ENCODE results near the gene HSD11B1L. TPM values are rescaled to one million over a fixed set of nuclear protein-coding genes. Genes with fewer than 3 reads are reported as not detected.
"Not testable (repeated sequence)": the region's sequence is repeated elsewhere in the genome, so short reads cannot be mapped to it uniquely, and the experiment has no call there.

Gene HSD11B1L
- total RNA-seq, 1 donor from 2014 or later: 11.8 TPM

DNA sequence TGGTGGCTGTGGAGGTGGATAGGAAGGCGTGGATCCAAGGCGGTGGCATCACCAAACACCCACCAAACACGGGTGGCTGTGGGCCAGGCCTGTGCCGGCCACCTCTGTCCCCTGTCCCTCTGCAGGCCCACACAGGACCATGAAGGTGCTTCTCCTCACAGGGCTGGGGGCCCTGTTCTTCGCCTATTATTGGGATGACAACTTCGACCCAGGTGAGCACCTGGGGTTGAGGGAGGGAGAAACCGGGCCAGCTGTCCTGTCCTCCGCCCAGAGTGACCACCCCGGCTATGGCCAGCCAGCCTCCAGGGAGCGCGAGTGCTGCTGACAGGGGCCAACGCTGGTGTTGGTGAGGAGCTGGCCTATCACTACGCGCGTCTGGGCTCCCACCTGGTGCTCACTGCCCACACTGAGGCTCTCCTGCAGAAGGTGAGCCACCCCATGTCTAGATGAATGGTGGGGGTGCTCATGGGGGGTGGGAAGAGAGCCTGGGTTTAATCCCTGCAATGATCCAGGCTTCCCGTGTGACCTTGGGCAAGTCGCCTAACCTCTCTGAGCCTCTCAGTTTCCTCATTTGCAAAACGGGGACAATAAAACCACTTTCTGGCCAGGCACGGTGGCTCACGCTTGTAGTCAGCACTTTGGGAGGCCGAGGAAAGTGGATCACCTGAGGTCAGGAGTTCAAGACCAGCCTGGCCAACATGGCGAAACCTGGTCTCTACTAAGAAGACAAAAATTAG lies 4.0 kb downstream of the HSD11B1L start:
- Mint-ChIP-seq H3K4me3 (ENCODE audit: unreplicated experiment) (no peak overlapping the region), H3K36me3 (ENCODE audit: low read depth, unreplicated experiment) (peaks cover 14% of the 10 kb centered on the region), H3K27ac (ENCODE audit: unreplicated experiment) (no peak overlapping the region), H3K4me1 (ENCODE audit: unreplicated experiment) (peaks cover 17% of the 10 kb centered on the region), H3K27me3 (ENCODE audit: unreplicated experiment) (peaks cover 19% of the 10 kb centered on the region), H3K9me3 (ENCODE audit: unreplicated experiment) (no peaks in the 10 kb centered on the region)
- TF ChIP-seq, protein P1, sequence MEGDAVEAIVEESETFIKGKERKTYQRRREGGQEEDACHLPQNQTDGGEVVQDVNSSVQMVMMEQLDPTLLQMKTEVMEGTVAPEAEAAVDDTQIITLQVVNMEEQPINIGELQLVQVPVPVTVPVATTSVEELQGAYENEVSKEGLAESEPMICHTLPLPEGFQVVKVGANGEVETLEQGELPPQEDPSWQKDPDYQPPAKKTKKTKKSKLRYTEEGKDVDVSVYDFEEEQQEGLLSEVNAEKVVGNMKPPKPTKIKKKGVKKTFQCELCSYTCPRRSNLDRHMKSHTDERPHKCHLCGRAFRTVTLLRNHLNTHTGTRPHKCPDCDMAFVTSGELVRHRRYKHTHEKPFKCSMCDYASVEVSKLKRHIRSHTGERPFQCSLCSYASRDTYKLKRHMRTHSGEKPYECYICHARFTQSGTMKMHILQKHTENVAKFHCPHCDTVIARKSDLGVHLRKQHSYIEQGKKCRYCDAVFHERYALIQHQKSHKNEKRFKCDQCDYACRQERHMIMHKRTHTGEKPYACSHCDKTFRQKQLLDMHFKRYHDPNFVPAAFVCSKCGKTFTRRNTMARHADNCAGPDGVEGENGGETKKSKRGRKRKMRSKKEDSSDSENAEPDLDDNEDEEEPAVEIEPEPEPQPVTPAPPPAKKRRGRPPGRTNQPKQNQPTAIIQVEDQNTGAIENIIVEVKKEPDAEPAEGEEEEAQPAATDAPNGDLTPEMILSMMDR (IDR thresholded peaks at IDR 0.05; ENCODE audit: unreplicated experiment): no peak
- DNase-seq (ENCODE audit: low spot score): no peak

DNA sequence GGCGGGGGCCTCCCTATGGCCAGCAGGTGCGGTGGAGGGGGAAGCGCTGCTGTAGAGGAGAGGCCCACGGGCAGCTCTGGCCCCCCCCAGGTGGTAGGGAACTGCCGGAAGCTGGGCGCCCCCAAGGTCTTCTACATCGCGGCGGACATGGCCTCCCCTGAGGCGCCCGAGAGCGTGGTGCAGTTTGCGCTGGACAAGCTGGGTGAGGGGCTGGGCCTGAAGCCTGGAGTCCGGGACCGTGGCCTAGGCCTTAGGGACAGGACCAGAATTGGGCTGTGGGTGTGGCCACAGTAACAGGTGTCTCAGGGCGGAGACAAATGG lies 5.5 kb downstream of the HSD11B1L start:
- H3K36me3 Mint-ChIP-seq (ENCODE audit: low read depth, unreplicated experiment): peaks cover 18% of the 10 kb centered on the region
- peaks cover 24% of the 10 kb centered on the region for H3K4me1 Mint-ChIP-seq (ENCODE audit: unreplicated experiment)
- H3K27ac Mint-ChIP-seq (ENCODE audit: unreplicated experiment): no peak overlapping the region
- H3K4me3 Mint-ChIP-seq (ENCODE audit: unreplicated experiment): peak overlapping the region; percentile 80
- peaks cover 20% of the 10 kb centered on the region for H3K27me3 Mint-ChIP-seq (ENCODE audit: unreplicated experiment)
- H3K9me3 Mint-ChIP-seq (ENCODE audit: unreplicated experiment): no peaks in the 10 kb centered on the region
- no peak for DNase-seq (ENCODE audit: low spot score)
- TF ChIP-seq, protein P1 (IDR thresholded peaks at IDR 0.05; ENCODE audit: unreplicated experiment): no peak

DNA sequence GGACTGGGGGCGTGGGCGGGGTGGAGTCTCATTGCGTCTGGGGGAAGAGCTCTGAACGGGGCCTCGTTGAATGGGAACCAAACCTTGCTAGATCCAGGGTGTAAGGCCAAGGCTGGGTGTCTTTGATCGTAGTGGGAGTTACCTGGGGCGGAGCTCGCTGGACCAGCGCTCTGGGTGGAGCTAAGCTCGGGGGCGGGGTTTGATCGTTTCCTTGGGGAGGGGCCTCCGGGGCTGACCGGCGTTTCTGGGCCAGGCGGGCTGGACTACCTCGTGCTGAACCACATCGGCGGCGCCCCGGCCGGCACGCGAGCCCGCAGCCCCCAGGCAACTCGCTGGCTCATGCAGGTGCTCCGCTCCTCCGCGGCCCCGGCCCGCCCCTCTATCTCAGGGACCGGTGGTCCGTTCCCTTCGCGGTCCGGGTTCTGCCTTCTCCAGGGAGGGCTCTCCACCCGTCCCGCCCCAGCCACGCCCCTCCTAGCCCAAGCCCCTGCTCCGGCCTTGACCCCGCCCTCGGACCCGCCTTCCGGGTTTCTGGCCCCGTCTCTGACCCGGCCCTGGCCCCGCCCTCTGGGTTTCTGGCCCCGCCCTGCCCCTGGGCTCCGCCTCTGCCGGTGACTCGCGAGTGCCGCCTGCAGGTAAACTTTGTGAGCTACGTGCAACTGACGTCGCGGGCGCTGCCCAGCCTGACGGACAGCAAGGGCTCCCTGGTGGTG lies 6.0 kb downstream of the HSD11B1L start:
- Mint-ChIP-seq H3K27me3 (ENCODE audit: unreplicated experiment) (peaks cover 16% of the 10 kb centered on the region), H3K4me1 (ENCODE audit: unreplicated experiment) (peaks cover 19% of the 10 kb centered on the region), H3K36me3 (ENCODE audit: low read depth, unreplicated experiment) (peaks cover 13% of the 10 kb centered on the region), H3K4me3 (ENCODE audit: unreplicated experiment) (peak overlapping the region; percentile 80), H3K27ac (ENCODE audit: unreplicated experiment) (no peak overlapping the region), H3K9me3 (ENCODE audit: unreplicated experiment) (no peaks in the 10 kb centered on the region)
- TF ChIP-seq, protein P1 (IDR thresholded peaks at IDR 0.05; ENCODE audit: unreplicated experiment): peak; percentile 70
- peak; percentile 100 for DNase-seq (ENCODE audit: low spot score)

DNA sequence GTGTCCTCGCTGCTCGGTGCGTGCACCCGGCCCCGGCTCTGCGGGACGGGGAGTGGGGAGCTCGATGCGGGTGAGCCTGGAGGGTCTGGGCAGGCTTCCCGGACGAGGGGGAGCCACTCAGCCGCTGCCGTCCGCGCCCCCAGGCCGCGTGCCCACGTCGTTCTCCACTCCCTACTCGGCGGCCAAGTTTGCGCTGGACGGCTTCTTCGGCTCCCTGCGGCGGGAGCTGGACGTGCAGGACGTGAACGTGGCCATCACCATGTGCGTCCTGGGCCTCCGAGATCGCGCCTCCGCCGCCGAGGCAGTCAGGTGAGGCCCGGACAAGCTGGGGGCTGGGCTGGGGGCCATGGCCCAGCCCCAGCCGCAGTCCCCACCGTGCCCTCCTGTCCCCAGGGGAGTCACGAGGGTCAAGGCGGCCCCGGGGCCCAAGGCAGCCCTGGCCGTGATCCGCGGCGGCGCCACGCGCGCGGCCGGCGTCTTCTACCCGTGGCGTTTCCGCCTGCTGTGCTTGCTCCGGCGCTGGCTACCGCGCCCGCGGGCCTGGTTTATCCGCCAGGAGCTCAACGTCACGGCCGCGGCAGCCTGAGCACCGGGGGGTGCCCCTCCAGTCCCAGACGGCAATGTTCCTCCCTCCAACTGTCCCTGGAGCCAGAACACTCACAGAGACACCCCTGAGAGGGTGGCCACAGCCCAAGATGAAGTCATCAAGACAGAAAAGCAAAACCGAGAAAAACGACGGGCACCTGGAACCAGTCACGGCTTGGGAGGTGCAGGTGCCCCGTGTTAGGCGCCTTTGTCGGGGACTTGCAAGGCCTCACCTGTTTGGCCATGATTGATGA lies 6.8 kb downstream of the HSD11B1L start:
- Mint-ChIP-seq H3K36me3 (ENCODE audit: low read depth, unreplicated experiment) (peaks cover 15% of the 10 kb centered on the region), H3K9me3 (ENCODE audit: unreplicated experiment) (no peaks in the 10 kb centered on the region), H3K27me3 (ENCODE audit: unreplicated experiment) (peaks cover 10% of the 10 kb centered on the region), H3K27ac (ENCODE audit: unreplicated experiment) (no peak overlapping the region), H3K4me3 (ENCODE audit: unreplicated experiment) (no peak overlapping the region), H3K4me1 (ENCODE audit: unreplicated experiment) (peaks cover 14% of the 10 kb centered on the region)
- no peak for DNase-seq (ENCODE audit: low spot score)
- TF ChIP-seq, protein P1 (IDR thresholded peaks at IDR 0.05; ENCODE audit: unreplicated experiment): peak; percentile 25

DNA sequence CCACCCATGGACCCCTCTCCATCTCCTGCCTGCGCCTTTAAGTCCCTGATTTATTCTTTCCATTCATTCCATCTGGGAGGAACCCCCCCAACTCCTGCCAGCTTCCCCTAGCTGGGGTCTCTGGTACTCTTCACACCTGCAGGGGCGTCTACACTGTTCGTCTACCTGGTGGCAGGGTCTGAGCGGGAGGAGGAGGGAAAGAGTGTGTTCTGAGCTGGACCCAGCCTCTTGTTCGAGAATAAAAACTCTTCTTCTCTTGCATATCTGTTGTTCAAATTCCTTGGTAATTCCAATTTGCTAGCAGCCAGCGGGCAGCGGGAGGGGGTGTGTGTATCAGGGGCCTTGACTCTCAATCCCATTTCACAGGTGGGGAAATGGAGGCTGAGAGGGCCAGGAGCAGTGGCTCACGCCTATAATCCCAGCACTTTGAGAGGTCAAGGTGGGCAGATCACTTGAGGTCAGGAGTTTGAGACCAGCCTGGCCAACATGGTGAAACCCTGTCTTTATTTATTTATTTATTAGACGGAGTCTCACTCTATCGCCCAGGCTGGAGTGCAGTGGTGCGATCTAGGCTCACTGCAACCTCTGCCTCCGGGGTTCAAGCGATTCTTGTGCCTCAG lies 7.5 kb downstream of the HSD11B1L start:
- not testable (repeated sequence) for DNase-seq (ENCODE audit: low spot score); H3K27ac Mint-ChIP-seq (ENCODE audit: unreplicated experiment)
- peaks cover 11% of the 10 kb centered on the region for H3K27me3 Mint-ChIP-seq (ENCODE audit: unreplicated experiment)

More for the DNA sequence above, 7.5 kb downstream of the HSD11B1L start:
- Mint-ChIP-seq H3K4me3 (ENCODE audit: unreplicated experiment) (peak overlapping the region; percentile 58), H3K36me3 (ENCODE audit: low read depth, unreplicated experiment) (peaks cover 16% of the 10 kb centered on the region), H3K4me1 (ENCODE audit: unreplicated experiment) (peaks cover 14% of the 10 kb centered on the region)
- H3K9me3 Mint-ChIP-seq (ENCODE audit: unreplicated experiment): not testable (repeated sequence)
